ENCODE results near the gene TNRC6C. TPM values are rescaled to one million over a fixed set of nuclear protein-coding genes. Genes with fewer than 3 reads are reported as not detected.
"Not testable (repeated sequence)": the region's sequence is repeated elsewhere in the genome, so short reads cannot be mapped to it uniquely, and the experiment has no call there.

Gene TNRC6C
- total RNA-seq, 4 donors from 2014 or later = 4.7 to 9.0 (median 7.6) TPM

DNA sequence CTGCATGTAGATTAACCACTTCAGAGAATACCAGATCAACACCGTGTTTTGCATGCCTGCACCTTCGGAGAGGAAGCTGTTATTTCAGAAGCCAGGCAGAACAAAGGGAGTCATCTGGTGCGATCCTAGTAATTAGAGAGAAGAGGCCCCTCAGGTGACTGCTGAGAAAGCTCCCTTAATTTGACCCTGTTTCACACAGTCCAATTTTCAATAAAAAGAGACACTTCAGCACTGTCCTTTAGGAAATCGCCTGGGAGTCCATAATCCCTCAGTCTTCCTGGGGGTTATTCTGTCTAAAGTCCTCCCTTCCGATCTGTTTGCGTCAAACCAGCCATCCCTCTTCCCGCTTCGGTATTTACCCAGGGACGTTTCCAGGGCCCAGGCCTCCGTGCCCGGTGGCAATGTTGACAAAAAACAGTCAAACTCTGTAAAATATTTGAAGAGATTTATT lies 23.4 kb upstream of the TNRC6C start:
- H3K27me3 ChIP-seq = no peaks in the 10 kb centered on the region
- H3K4me1 ChIP-seq = no peaks in the 10 kb centered on the region
- in situ Hi-C loops (cut with MboI; ENCODE audit: low sequenced_read_pairs in 4 of 4) = no loop called here
- ATAC-seq (no peak), DNase-seq (no peak)
- no peak for TF ChIP-seq POLR2A (IDR thresholded peaks at IDR 0.05)
- TF ChIP-seq CTCF (IDR thresholded peaks at IDR 0.05 in 4 of 5, conservative IDR thresholded peaks at IDR 0.05 in 1 of 5) = no peak
- no peaks in the 10 kb centered on the region for H3K9me3 ChIP-seq
- H3K36me3 ChIP-seq = no peaks in the 10 kb centered on the region
- H3K4me3 ChIP-seq = no peak overlapping the region
- no peak overlapping the region for H3K27ac ChIP-seq
- intact Hi-C loops (cut with DNase I; ENCODE audit: low total_unique reads) = no loop called here

- H3K4me3 ChIP-seq; in situ Hi-C loops (cut with MboI; ENCODE audit: low sequenced_read_pairs in 4 of 4); H3K9me3 ChIP-seq; DNase-seq; H3K27me3 ChIP-seq; H3K36me3 ChIP-seq; intact Hi-C loops (cut with DNase I; ENCODE audit: low total_unique reads); H3K27ac ChIP-seq; ATAC-seq; H3K4me1 ChIP-seq: not testable (repeated sequence)
Observed at GRCh38 chr17:77935744-77936143, 22.8 kb upstream of the TNRC6C start.

DNA sequence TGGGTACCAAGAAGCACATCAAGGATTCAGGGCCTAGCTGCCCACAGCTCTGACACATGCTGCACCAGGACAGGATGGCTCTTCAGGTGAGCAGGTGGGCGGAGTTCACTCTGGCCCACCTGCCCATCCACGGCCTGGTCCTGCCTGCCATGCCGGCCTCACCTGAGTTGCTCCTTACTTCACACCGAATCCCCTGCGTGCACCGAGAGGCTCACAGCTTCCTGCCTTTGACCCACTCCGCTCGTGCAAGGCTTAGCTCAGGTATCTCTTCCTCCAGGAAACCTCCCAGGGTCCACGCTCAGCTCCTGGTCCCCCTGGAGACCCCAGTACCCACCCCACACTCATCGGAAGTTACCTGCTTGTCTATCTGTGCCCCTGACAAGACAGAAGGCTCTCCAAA lies 21.6 kb upstream of the TNRC6C start:
- intact Hi-C loops (cut with DNase I; ENCODE audit: low total_unique reads) (no loop called here), in situ Hi-C loops (cut with MboI; ENCODE audit: low sequenced_read_pairs in 4 of 4) (no loop called here)
- Histone ChIP-seq H3K4me3 (no peak overlapping the region), H3K9me3 (no peaks in the 10 kb centered on the region), H3K4me1 (no peaks in the 10 kb centered on the region), H3K27me3 (no peaks in the 10 kb centered on the region), H3K27ac (no peak overlapping the region), H3K36me3 (no peaks in the 10 kb centered on the region)
- TF ChIP-seq POLR2A (IDR thresholded peaks at IDR 0.05) = no peak
- TF ChIP-seq CTCF (IDR thresholded peaks at IDR 0.05 in 4 of 5, conservative IDR thresholded peaks at IDR 0.05 in 1 of 5) = no peak
- ATAC-seq (no peak), DNase-seq (no peak)

GRCh38 chr17:77941004-77941403 lies 17.5 kb upstream of the TNRC6C start:
- ATAC-seq = no peak
- Histone ChIP-seq H3K4me1 (no peaks in the 10 kb centered on the region), H3K27ac (no peak overlapping the region), H3K9me3 (no peaks in the 10 kb centered on the region), H3K27me3 (no peaks in the 10 kb centered on the region), H3K4me3 (no peak overlapping the region), H3K36me3 (no peaks in the 10 kb centered on the region)
- intact Hi-C loops (cut with DNase I; ENCODE audit: low total_unique reads) = no loop called here
- in situ Hi-C loops (cut with MboI; ENCODE audit: low sequenced_read_pairs in 4 of 4) = no loop called here
- DNase-seq = no peak
- TF ChIP-seq CTCF (IDR thresholded peaks at IDR 0.05 in 4 of 5, conservative IDR thresholded peaks at IDR 0.05 in 1 of 5) (no peak), POLR2A (IDR thresholded peaks at IDR 0.05) (no peak)

- H3K27me3 ChIP-seq = no peaks in the 10 kb centered on the region
- in situ Hi-C loops (cut with MboI; ENCODE audit: low sequenced_read_pairs in 4 of 4) (no loop called here), intact Hi-C loops (cut with DNase I; ENCODE audit: low total_unique reads) (no loop called here)
- DNase-seq = no peak
- H3K4me1 ChIP-seq = no peaks in the 10 kb centered on the region
- H3K27ac ChIP-seq = no peak overlapping the region
- ATAC-seq = no peak
- no peaks in the 10 kb centered on the region for H3K9me3 ChIP-seq
- no peak overlapping the region for H3K4me3 ChIP-seq
- no peaks in the 10 kb centered on the region for H3K36me3 ChIP-seq
- TF ChIP-seq CTCF (IDR thresholded peaks at IDR 0.05 in 4 of 5, conservative IDR thresholded peaks at IDR 0.05 in 1 of 5) (no peak), POLR2A (IDR thresholded peaks at IDR 0.05) (no peak)
Observed at GRCh38 chr17:77942112-77942988, 16.2 kb upstream of the TNRC6C start.
